Suppressor macrophage treated with lipopolysaccharide for 4 hours (primary cell): Measurements from ENCODE around the gene MORC2.
A peak's percentile ranks its signal among the peaks of the same experiment; 100 is the strongest.

Source experiments
- DNase-seq: peaks from one replicate; pipeline ENCODE4 v3.0.0-alpha.2; 2020

MORC2 gene

GRCh38 chr22:30948930-30949342 lies 19.6 kb downstream of the MORC2 start:
- no peak for DNase-seq

GRCh38 chr22:30947816-30948454 lies 20.6 kb downstream of the MORC2 start:
- DNase-seq: peak; percentile 43

- no peak for DNase-seq
These were observed 21.3 kb downstream of the MORC2 start for GRCh38 chr22:30947173-30947815.

GRCh38 chr22:30946354-30946753 lies 22.2 kb downstream of the MORC2 start:
- no peak for DNase-seq

- DNase-seq: no peak
These were observed 22.9 kb downstream of the MORC2 start for GRCh38 chr22:30945653-30946052.

- no peak for DNase-seq
These were observed 23.6 kb downstream of the MORC2 start for GRCh38 chr22:30944986-30945385.

GRCh38 chr22:30943368-30943767 lies 25.2 kb downstream of the MORC2 start:
- DNase-seq: no peak

GRCh38 chr22:30941363-30941740 lies 27.2 kb downstream of the MORC2 start:
- no peak for DNase-seq

GRCh38 chr22:30940685-30941362 lies 27.8 kb downstream of the MORC2 start:
- DNase-seq: no peak

- no peak for DNase-seq
These were observed 34.5 kb downstream of the MORC2 start for GRCh38 chr22:30934053-30934452.

GRCh38 chr22:30933457-30933856 lies 35.1 kb downstream of the MORC2 start:
- DNase-seq: no peak

- DNase-seq: no peak
These were observed 35.9 kb downstream of the MORC2 start for GRCh38 chr22:30932661-30933060.

GRCh38 chr22:30931541-30932300 lies 36.9 kb downstream of the MORC2 start:
- no peak for DNase-seq

GRCh38 chr22:30930228-30930627 lies 38.3 kb downstream of the MORC2 start:
- no peak for DNase-seq

- no peak for DNase-seq
These were observed 40.2 kb downstream of the MORC2 start for GRCh38 chr22:30928401-30928800.

GRCh38 chr22:30927806-30928205 lies 40.8 kb downstream of the MORC2 start:
- DNase-seq: no peak

- DNase-seq: no peak
These were observed 41.9 kb downstream of the MORC2 start for GRCh38 chr22:30926706-30927105.

GRCh38 chr22:30925667-30926066 lies 42.9 kb downstream of the MORC2 start:
- DNase-seq: no peak

- DNase-seq: no peak
These were observed 45.2 kb downstream of the MORC2 start for GRCh38 chr22:30923168-30923900.

GRCh38 chr22:30922151-30922611 lies 46.4 kb downstream of the MORC2 start:
- DNase-seq: peak; percentile 83

GRCh38 chr22:30921108-30921507 lies 47.5 kb downstream of the MORC2 start:
- no peak for DNase-seq

- peak; percentile 82 for DNase-seq
These were observed 48.2 kb downstream of the MORC2 start for GRCh38 chr22:30920407-30920806.

GRCh38 chr22:30919973-30920372 lies 48.6 kb downstream of the MORC2 start:
- no peak for DNase-seq
